RWPE2 (cell line): ENCODE data around the gene CENPO.

Source experiments
- ATAC-seq: fragments of 200-7000 bp; cut with Tn5 transposase; 3 replicates; pipeline ENCODE4 v1.9.1; 2021; ENCODE audit warnings: low read depth
- DNase-seq: peaks from one replicate; pipeline ENCODE4 v3.0.0-alpha.2; 2020; ENCODE audit warnings: low spot score
- H3K27ac ChIP-seq: fragments of 450-650 bp; 2 replicates; pipeline ENCODE4 v1.5.1; 2017; ENCODE audit warnings: mild to moderate bottlenecking; ENCODE audit not compliant: poor library complexity, severe bottlenecking
- H3K27me3 ChIP-seq: fragments of 250-450 bp; sonication (Bioruptor Pico); 2 replicates; pipeline ENCODE4 v1.5.1; 2021; ENCODE audit warnings: mild to moderate bottlenecking, moderate library complexity; ENCODE audit not compliant: insufficient read depth, poor library complexity, severe bottlenecking
- H3K36me3 ChIP-seq: fragments of 250-450 bp; sonication (Bioruptor Pico); 2 replicates; pipeline ENCODE4 v1.5.1; 2020; ENCODE audit warnings: low read depth, mild to moderate bottlenecking, moderate library complexity
- H3K4me1 ChIP-seq: fragments of 250-450 bp; sonication (Bioruptor Pico); 2 replicates; pipeline ENCODE4 v1.5.1; 2021; ENCODE audit warnings: mild to moderate bottlenecking, moderate library complexity; ENCODE audit not compliant: insufficient read depth, poor library complexity, severe bottlenecking
- H3K4me3 ChIP-seq: fragments of 250-450 bp; sonication (Bioruptor Pico); 2 replicates; pipeline ENCODE4 v1.5.1; 2021; ENCODE audit warnings: mild to moderate bottlenecking, moderate library complexity; ENCODE audit not compliant: severe bottlenecking
- H3K9me3 ChIP-seq: fragments of 250-450 bp; sonication (Bioruptor Pico); 2 replicates; pipeline ENCODE4 v1.5.1; 2021; ENCODE audit warnings: mild to moderate bottlenecking, moderate library complexity; ENCODE audit not compliant: severe bottlenecking
- CTCF ChIP-seq: fragments of 450-650 bp; IDR thresholded peaks from one replicate; pipeline ENCODE4 v1.5.1; 2017; ENCODE audit warnings: mild to moderate bottlenecking, moderate library complexity; ENCODE audit not compliant: poor library complexity, severe bottlenecking

CENPO gene

GRCh38 chr2:24813691-24814137 lies 20.5 kb downstream of the CENPO start:
- H3K27ac ChIP-seq = no peak overlapping the region
- TF ChIP-seq CTCF = no peak
- no peaks in the 10 kb centered on the region for H3K9me3 ChIP-seq
- ATAC-seq (no peak), DNase-seq (no peak)
- H3K4me1 ChIP-seq = peaks cover 16% of the 10 kb centered on the region
- H3K36me3 ChIP-seq = peaks cover 70% of the 10 kb centered on the region
- H3K4me3 ChIP-seq = no peak overlapping the region
- no peaks in the 10 kb centered on the region for H3K27me3 ChIP-seq

GRCh38 chr2:24814516-24814915 lies 21.3 kb downstream of the CENPO start:
- Histone ChIP-seq H3K4me1 (peaks cover 9% of the 10 kb centered on the region), H3K4me3 (no peak overlapping the region), H3K36me3 (peaks cover 73% of the 10 kb centered on the region), H3K27me3 (no peaks in the 10 kb centered on the region), H3K27ac (no peak overlapping the region), H3K9me3 (no peaks in the 10 kb centered on the region)
- ATAC-seq (no peak), DNase-seq (no peak)
- no peak for TF ChIP-seq CTCF

GRCh38 chr2:24815171-24815570 lies 21.9 kb downstream of the CENPO start:
- no peak overlapping the region for H3K4me3 ChIP-seq
- no peaks in the 10 kb centered on the region for H3K27me3 ChIP-seq
- H3K9me3 ChIP-seq = no peaks in the 10 kb centered on the region
- H3K36me3 ChIP-seq = peaks cover 75% of the 10 kb centered on the region
- peaks cover 3% of the 10 kb centered on the region for H3K4me1 ChIP-seq
- TF ChIP-seq CTCF = no peak
- no peak overlapping the region for H3K27ac ChIP-seq
- no peak for ATAC-seq
- no peak for DNase-seq

GRCh38 chr2:24816404-24816803 lies 23.2 kb downstream of the CENPO start:
- ATAC-seq (no peak), DNase-seq (no peak)
- TF ChIP-seq CTCF = no peak
- H3K36me3 ChIP-seq = peaks cover 78% of the 10 kb centered on the region
- H3K27ac ChIP-seq = no peak overlapping the region
- H3K4me1 ChIP-seq = peaks cover 3% of the 10 kb centered on the region
- H3K27me3 ChIP-seq = no peaks in the 10 kb centered on the region
- no peak overlapping the region for H3K4me3 ChIP-seq
- H3K9me3 ChIP-seq = no peaks in the 10 kb centered on the region

- Histone ChIP-seq H3K36me3 (peaks cover 79% of the 10 kb centered on the region), H3K27ac (no peak overlapping the region), H3K9me3 (no peaks in the 10 kb centered on the region), H3K27me3 (no peaks in the 10 kb centered on the region), H3K4me1 (peaks cover 3% of the 10 kb centered on the region), H3K4me3 (no peak overlapping the region)
- no peak for TF ChIP-seq CTCF
- ATAC-seq (peak; percentile 54; the same call in 1 of the 3 replicates), DNase-seq (no peak)
These were observed 23.7 kb downstream of the CENPO start for GRCh38 chr2:24816884-24817283.
